Measurements from ENCODE around the gene NRXN3. TPM values are rescaled to one million over a fixed set of nuclear protein-coding genes. Genes with fewer than 3 reads are reported as not detected.

NRXN3 gene
- polyA plus RNA-seq, 1 experiment: 1.1 TPM

- DNase-seq (ENCODE audit: low read depth, low spot score): no peak
- ChIA-PET POLR2A (no interaction called here), CTCF (no interaction called here)
- no peak overlapping the region for H3K4me3 ChIP-seq (ENCODE audit: low read depth, low read length)
- no peak overlapping the region for H3K27ac ChIP-seq (ENCODE audit: low read depth, low read length)
- TF ChIP-seq, protein P1, sequence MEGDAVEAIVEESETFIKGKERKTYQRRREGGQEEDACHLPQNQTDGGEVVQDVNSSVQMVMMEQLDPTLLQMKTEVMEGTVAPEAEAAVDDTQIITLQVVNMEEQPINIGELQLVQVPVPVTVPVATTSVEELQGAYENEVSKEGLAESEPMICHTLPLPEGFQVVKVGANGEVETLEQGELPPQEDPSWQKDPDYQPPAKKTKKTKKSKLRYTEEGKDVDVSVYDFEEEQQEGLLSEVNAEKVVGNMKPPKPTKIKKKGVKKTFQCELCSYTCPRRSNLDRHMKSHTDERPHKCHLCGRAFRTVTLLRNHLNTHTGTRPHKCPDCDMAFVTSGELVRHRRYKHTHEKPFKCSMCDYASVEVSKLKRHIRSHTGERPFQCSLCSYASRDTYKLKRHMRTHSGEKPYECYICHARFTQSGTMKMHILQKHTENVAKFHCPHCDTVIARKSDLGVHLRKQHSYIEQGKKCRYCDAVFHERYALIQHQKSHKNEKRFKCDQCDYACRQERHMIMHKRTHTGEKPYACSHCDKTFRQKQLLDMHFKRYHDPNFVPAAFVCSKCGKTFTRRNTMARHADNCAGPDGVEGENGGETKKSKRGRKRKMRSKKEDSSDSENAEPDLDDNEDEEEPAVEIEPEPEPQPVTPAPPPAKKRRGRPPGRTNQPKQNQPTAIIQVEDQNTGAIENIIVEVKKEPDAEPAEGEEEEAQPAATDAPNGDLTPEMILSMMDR (IDR thresholded peaks at IDR 0.05; ENCODE audit: low read depth, low read length): no peak
- peaks cover 11% of the 10 kb centered on the region; the same call in 1 of the 2 replicates for H3K9me3 ChIP-seq (ENCODE audit: control insufficient read depth, insufficient read depth, low read length)
- no peaks in the 10 kb centered on the region for H3K27me3 ChIP-seq (ENCODE audit: control insufficient read depth, insufficient read depth, low read length)
Observed at GRCh38 chr14:78405079-78405856, 235.1 kb downstream of the NRXN3 start.

- H3K4me3 ChIP-seq (ENCODE audit: low read depth, low read length): no peak overlapping the region
- ChIA-PET CTCF (no interaction called here), POLR2A (no interaction called here)
- H3K27ac ChIP-seq (ENCODE audit: low read depth, low read length): no peak overlapping the region
- no peak for DNase-seq (ENCODE audit: low read depth, low spot score)
- H3K9me3 ChIP-seq (ENCODE audit: control insufficient read depth, insufficient read depth, low read length): peaks cover 20% of the 10 kb centered on the region
- TF ChIP-seq, protein P1 (IDR thresholded peaks at IDR 0.05; ENCODE audit: low read depth, low read length): no peak
- no peaks in the 10 kb centered on the region for H3K27me3 ChIP-seq (ENCODE audit: control insufficient read depth, insufficient read depth, low read length)
Observed at GRCh38 chr14:78412475-78412874, 242.3 kb downstream of the NRXN3 start.

DNA sequence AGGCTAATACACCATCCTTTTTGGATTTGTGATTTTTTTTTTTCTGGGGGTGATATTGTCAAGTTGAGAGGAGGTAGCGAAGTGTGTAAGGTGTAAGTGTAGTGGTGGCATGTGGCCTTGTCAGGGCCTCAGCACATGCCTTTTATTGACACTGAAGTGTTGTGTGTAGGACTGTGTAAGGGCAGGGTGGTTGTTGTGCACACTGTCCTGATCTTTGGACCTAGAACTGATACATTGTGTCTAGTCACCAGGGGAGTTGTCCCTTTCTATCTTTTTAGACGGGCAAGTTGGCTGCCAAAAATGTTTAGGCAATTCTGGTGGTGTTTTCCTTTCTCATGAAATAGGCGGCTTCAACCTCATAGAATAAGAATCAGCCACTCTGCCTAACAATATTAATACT lies 244.0 kb downstream of the NRXN3 start:
- Histone ChIP-seq H3K27me3 (ENCODE audit: control insufficient read depth, insufficient read depth, low read length) (no peaks in the 10 kb centered on the region), H3K4me3 (ENCODE audit: low read depth, low read length) (no peak overlapping the region), H3K9me3 (ENCODE audit: control insufficient read depth, insufficient read depth, low read length) (peaks cover 22% of the 10 kb centered on the region), H3K27ac (ENCODE audit: low read depth, low read length) (no peak overlapping the region)
- POLR2A ChIA-PET: no interaction called here
- CTCF ChIA-PET: no interaction called here
- TF ChIP-seq, protein P1 (IDR thresholded peaks at IDR 0.05; ENCODE audit: low read depth, low read length): no peak
- no peak for DNase-seq (ENCODE audit: low read depth, low spot score)

GRCh38 chr14:78417532-78417931 lies 247.4 kb downstream of the NRXN3 start:
- CTCF ChIA-PET: no interaction called here

DNA sequence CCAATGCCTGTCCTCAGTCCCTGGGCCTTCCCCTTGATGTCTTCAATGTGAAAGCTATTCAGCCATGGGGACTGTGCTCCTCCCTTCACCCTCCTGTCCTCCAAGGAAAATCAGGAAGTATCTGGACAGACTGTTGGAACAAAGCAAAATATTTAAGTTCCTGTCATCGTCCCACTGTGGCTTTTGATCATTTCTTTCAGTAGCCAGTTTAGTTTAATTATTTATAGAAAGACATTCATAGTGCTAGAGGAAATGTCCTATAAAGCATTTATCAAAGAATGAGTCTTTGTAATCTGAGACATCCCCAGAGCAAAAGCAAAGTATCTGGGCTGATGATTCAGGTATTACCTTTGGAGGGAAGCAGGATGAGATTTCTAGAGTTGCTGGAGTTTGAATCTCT lies 254.1 kb downstream of the NRXN3 start:
- Histone ChIP-seq H3K9me3 (ENCODE audit: control insufficient read depth, insufficient read depth, low read length) (peaks cover 24% of the 10 kb centered on the region), H3K4me3 (ENCODE audit: low read depth, low read length) (no peak overlapping the region), H3K27me3 (ENCODE audit: control insufficient read depth, insufficient read depth, low read length) (no peaks in the 10 kb centered on the region), H3K27ac (ENCODE audit: low read depth, low read length) (no peak overlapping the region)
- DNase-seq (ENCODE audit: low read depth, low spot score): no peak
- ChIA-PET CTCF (no interaction called here), POLR2A (no interaction called here)
- TF ChIP-seq, protein P1 (IDR thresholded peaks at IDR 0.05; ENCODE audit: low read depth, low read length): no peak

More at GRCh38 chr14:78417532-78417931, 247.4 kb downstream of the NRXN3 start:
- DNase-seq (ENCODE audit: low read depth, low spot score): no peak
- Histone ChIP-seq H3K4me3 (ENCODE audit: low read depth, low read length) (no peak overlapping the region), H3K9me3 (ENCODE audit: control insufficient read depth, insufficient read depth, low read length) (peaks cover 29% of the 10 kb centered on the region), H3K27ac (ENCODE audit: low read depth, low read length) (no peak overlapping the region), H3K27me3 (ENCODE audit: control insufficient read depth, insufficient read depth, low read length) (no peaks in the 10 kb centered on the region)
- TF ChIP-seq, protein P1 (IDR thresholded peaks at IDR 0.05; ENCODE audit: low read depth, low read length): no peak
- POLR2A ChIA-PET: no interaction called here

Measured in AG04450 (cell line).